ENCODE results near the gene FAM161A.

- TF ChIP-seq CTCF (IDR thresholded peaks at IDR 0.05; ENCODE audit: poor library complexity, severe bottlenecking) (no peak), EZH2 (IDR thresholded peaks at IDR 0.05; ENCODE audit: borderline replicate concordance, insufficient read depth, low read length, poor library complexity, severe bottlenecking) (no peak), EP300 (conservative IDR thresholded peaks at IDR 0.05; ENCODE audit: poor library complexity, severe bottlenecking) (no peak), POLR2AphosphoS5 (IDR thresholded peaks at IDR 0.05) (no peak), REST (IDR thresholded peaks at IDR 0.05; ENCODE audit: borderline replicate concordance) (no peak), TAF1 (IDR thresholded peaks at IDR 0.05; ENCODE audit: low read depth) (no peak), SMC3 (conservative IDR thresholded peaks at IDR 0.05; ENCODE audit: poor library complexity) (no peak)
Measured at GRCh38 chr2:61853086-61853846, 594 bp downstream of the FAM161A start.

Data from neural cell (in vitro differentiated cells).